NCI-H69 (cell line): Measurements from ENCODE around the gene CD83.

Experiments used
- DNase-seq: peaks from one replicate; lab custom pipeline; 2025; lab: John Stamatoyannopoulos, UW

The CD83 gene

DNA sequence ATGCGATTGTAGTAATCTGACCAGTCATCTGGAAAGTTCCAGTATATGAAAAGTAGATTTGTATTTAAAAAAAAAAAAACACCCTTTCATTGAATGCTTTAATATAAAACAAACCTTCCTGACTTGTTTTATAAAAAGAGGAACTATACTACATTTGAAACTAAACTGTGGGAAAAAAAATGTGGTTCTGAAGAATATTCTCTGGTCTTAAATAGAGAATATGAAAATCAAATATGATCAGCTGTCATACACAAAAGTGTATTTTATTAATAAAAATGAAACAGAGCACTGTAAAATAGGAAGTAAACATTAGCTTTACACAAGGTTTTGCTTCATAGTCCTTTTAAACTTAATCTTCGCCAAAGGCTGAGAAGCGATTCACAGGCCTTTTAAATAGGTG is 25.3 kb upstream of the CD83 start:
- no peak for DNase-seq

DNA sequence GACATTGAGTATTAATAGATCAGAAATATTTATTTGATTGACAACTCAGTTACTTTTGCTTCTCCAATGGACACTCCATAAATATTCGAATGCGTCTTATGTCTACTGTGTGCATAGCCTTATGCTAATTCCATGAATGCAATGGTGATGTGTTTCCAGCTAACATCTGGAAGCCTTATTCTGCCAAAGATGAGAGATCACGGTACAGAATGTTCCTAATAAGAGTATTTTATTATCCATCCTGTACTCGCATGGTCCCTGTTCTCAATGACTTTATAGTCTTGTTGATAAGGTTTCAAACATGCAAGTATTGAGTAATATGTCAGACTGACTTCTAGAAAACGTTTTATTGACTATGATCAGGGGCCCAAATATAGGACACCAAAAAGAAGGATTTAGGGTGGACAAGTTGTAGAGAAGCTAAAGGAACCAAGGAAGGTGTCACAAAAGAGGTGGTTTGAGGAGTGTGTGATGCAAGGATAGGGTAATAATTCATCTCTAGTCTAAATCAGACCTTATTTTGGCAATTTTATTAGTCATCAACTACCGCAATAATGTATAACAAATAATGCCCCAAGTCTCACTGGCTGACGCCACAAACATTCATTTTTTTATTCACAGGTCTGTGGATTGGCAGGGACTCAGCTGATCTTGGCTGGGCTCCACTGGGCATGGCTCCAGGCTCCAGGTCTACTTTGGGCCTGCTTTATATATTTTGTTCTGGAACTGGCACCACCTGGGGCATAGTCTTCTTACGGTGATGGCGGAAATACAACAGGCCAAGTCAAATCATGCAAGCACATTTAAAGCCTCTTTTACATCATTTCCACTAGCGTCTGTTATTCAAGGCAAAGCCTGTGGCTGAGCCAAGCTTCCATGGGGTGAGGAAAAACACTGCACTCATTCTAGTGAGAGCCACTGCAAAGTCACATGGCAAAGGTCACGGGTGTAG is 24.5 kb upstream of the CD83 start:
- no peak for DNase-seq

DNA sequence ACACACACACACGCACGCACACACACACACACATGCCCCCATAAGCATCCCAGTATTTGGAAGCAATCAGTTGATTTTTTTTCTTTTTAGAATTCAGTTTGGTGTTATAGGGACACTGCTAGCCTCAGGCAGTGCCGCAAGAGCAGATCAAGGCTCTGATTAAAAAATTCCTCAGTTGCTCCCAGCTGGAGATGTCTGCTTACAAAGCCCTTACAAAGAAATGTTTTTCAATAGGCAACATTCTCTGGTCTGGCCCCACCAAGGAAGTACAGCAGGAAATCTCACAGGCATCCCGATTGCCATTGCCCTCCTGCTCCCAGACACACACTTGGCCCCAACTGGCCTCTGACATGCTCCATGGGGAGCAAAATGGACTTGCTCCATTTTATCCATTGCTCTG is 22.9 kb upstream of the CD83 start:
- DNase-seq, result no peak

DNA sequence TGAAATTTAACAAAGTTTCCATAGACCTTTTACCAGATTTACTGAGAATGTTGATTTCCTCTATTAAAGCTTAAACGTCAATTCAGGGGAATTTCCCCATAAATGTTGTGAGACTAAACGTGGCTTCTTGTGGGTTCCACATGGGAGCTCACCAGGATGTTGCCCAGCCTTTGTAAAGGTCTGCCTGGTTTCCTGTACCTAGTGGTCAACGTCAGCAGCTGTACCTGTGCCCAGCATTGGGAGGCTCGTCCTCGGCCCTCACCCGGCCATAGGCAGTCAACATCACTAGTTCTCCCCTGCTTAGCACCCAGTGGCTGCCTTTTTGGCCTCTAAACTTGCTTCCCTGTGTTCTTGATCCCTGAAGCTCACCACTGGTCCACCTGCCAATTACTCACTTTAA is 22.1 kb upstream of the CD83 start:
- DNase-seq, result no peak

DNA sequence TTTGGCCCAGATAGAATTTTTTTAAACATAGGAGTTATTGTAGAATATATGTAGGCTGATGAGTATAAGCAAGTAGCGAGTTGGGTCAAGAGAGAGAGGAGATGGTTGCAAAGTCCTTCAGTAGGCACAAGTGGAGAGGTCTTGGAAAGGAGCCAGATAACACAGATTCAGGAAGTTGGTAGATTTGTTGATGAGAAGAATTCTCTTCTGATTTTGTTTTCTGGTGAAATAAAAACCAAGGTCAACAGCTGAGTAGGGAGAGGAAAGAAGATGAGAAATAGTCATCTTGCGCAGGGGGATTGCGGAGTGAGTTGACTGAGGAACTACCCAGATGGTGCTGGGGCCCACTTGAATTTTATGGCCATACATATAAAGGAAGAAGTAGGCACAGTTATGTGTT is 17.4 kb upstream of the CD83 start:
- DNase-seq, result no peak

DNA sequence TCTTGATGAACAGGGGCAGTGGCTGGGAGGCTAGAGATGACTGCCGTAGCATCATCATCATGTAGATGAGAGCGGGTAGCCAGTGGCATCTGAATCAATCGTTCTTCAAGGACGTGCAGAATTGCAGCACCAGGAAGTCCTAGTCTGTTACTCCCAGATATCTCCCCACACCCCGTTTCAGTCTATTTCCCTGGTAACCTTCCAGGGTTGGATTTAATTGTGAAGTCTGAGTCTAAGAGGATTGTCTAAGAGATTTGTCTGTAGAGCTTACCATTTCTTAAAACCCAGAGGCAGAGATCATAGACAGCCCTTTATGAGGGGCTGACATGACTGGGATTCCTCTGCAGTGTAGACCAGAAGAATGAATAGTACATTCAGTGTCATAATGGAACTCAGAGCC is 16.6 kb upstream of the CD83 start:
- DNase-seq, result no peak

DNA sequence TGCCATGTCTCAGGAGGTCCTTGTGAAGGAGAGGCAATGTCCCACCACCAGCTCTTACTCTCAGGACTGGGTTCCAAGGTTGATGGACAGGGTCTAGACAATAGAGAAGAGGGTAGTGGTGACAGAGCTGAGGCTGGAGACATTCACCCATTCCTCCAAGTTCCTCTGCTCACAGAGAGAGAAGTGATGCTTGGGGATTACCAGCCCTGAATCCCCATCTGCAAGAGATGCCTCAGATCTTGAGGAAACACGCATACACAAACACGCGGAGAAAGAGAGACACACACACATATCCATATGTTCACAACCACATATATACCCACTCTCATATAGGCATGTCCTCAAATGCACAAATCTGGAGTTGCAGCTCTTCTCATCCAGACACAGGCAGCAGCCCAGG is 15.2 kb upstream of the CD83 start:
- DNase-seq, result no peak

DNA sequence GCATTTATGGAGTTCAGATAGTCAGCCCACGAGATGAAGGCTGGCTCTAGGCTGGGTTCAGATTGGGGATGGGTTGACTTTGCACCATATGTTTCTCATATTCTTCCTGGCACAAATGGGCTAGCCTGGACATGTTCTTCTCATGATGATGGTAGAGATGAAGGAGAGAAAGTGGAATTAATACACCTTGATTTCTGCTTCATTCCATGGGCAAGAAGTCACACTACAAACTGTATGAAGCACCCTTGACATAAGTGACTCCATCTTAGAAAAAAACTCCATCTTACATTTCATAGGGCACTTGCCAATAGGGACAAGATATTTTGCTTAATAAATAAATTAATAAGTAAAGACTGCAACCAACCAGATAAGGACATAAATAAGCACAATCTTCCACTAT is 12.0 kb upstream of the CD83 start:
- no peak for DNase-seq

DNA sequence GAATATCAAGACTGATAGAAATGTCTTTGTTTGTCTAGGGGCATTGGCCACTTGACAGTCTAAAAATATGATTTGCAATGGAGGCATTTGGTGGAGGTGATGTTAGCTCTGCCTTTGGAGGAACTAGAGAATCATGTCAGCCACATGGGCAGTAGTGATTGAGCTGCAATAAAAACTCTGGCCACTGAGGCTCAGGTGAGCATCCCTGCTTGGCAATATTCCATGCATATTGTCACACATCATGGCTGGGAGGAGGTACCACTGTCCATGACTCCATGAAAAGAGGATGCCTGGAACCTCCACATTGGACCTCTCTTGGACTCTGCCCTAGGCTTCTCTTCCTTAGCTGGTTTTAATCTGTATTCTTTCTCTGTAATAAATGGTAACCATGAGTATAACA is 10.6 kb upstream of the CD83 start:
- DNase-seq, result no peak

DNA sequence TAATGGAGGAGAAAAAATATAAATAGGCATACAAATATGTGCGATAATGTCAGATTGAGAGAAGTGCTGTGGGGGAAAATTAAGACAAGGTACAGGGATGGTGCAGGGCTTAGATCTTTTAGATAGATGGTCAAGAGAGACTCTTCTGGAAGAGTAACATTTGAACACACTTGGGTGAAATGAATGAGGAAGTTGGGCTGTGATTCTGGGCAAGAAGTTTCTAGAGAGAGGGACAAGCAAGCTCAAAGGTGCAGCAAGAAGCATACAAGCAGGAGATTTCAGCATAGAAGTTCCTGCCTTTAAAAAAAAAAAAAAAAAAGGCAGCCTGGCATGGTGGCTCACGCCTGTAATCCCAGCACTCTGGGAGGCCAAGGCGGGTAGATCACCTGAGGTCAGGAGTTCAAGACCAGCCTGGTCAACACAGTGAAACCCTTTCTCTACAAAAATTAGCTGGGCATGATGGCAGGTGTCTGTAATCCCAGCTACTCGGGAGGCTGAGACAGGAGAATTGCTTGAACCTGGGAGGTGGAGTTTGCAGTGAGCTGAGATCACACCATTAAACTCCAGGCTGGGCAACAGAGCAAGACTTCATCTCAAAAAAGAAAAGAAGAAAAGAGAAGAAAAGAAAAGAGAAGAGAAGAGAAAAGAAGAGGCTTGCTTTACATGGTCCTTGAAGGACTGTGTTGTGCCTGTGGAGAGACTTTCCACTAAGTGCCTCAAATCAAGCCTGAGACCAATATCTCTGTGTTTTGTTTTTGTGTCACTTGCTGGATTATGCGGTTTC is 9.7 kb upstream of the CD83 start:
- DNase-seq, result no peak

DNA sequence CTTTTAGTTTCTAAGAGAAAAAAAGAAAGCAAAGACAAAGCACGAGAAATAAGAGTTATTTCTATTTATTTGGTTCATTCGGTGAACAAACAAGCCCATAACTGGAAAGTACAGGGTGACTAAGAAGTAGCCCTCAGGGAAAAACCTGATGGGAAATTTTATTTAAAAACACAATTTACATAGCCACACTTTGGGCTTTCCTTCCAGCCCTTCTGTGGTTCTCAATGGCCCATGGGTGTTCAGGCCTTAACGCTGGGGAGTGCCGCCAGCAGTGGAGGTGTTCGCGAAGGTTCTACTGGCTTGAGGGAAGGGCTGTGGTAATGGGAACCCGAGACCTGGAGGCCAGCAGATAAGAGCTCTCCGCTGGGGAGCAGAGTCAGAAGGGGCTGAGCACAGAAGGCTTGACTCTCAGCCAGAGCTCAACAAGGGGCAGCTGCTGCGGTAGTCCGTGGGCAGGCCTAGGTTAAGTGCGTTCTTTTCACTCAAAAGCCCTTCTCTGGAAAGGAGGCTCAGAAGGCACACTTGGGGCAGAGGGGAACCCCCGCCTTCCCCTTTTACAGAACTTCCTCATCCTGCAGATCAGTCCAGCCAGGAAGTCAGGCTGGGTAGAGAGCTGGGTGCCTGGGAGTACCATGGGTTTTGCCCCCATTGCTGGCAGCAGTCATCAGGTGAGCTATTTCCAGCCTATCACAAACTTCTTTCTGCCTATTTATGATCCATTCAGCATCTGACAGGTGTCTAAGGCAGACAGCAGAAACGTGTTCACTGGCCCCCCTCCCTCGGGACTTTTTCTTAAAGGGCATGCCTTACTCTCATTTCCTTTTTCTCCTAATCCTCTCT is 8.8 kb upstream of the CD83 start:
- DNase-seq, result no peak

DNA sequence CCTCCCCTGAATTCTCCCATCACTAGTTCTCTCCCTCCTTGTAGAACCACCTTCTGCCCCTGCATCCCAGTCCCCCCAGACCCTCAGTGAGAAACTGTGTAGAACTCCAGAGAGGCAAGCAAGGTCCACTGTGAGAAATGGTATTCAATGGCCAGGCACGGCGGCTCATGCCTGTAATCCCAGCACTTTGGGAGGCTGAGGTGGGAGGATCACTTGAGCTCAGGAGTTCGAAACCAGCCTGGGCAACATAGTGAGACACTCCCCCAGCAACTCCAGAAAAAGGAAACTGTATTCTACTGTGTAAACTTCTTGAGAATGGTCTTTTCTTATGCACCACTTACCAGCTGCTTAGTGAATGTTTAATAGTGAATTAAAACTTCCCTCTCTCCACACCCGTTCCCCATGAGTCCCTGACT is 8.2 kb upstream of the CD83 start:
- DNase-seq, result no peak

DNA sequence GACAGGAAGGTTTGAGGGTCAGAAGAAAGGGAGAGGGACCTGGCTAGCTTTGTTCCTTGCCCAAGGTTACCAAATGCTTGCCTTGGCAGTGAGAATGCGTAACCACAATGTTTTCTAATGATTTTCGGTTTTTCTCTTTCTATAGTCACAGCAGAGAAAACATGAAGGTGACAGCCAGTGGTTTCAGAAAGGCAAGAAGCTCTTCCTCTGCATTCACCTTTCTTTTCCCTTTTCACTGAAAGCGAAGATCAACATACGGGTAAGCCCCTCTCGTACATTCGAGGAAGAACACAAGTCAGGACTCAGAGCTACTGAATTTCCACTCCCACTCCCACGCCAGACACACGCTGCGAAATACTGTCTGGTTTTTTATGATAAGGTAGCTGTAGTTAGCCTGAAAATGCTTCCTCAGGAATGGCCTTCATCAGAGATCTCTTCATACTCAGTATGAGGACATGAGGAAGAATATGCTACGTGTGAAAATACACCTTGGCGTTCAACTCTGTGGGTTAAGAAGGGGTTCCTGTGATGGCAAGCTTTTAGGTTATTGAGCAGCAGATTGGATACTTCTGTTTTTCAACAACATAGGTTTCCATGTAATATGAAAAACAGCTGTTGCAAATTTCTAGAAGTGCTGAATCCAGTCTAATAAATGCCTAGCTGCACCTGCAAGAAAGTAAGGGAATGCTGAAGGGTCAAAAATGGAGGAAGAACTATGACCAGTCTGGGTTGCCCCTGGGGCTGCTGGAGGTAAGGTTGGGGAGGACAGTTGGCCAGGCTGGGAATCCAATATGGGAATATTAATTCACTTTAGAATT is 7.4 kb upstream of the CD83 start:
- DNase-seq, result no peak

DNA sequence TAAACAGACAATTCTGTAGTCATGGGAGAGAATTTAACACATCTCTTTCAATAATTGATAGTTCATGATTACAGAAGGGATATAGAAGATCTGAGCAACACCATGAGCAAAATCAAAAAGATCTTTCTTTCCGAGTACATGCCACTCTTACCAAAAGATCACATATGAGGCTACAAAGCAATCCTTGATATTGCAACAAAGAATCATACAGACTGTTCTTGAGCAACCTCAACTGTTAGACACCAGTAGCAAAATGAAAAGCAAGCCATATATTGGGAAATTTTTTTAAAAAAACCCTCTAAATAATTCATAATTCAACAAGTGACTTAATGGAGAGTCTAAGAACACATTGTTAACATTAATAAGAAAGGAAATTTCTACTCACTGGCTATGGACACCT is 3.6 kb upstream of the CD83 start:
- DNase-seq, result no peak

DNA sequence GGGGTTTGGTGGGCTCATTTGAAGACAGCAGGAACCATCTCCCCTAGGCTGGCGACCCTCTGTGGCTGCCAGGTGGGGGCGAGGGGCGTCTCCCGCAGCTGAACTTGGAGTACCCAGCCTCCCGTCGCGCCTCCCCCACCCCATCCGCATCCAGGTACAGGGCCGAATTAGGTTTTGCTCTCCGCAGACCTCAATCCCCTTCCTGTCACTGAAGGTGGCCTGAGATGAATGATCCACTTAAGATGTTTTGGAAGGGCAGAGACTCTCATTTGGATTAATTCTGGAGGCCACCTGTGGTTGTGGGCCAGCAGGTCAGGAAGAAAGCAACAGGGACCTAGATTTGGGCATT is 493 bp downstream of the CD83 start:
- DNase-seq, result peak; percentile 48

DNA sequence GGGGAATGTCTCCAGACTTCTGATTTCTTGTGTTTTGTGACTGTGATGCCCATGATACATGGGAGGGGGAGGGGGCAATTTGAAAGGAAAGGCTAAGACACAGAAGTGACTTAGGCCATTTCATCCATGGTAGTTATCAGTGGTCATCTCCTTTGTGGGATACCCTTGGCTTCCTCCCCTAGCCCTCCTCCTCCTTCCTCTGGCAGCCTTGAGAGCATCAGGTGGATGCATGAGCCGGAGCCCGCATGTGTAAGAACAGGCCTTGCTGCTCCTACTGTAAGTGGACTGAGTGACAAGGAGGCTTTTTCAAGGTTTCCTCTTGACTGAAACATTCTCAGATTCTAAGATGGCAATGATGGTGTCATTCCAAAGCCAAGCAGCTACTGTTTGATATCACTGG is 874 bp downstream of the CD83 start:
- DNase-seq, result peak; percentile 14

DNA sequence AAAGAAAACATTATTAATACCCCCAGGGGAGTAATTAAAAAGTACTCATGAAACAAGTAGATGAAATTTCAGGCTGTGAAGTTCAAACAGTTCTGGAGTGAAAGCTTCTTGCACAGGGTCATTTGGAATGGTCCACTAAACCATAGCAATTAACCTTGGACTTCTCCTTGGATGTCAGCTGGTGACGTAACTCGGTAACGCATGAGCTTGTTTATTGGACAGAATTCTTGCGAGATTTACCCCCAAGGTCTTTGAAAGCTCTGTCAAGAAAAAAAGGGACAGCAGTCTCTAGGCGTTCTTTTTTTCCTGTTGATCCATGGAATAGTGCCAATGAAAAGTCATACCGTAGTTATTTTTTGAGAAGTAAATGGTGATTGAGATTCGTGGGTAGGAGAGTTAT is 2.2 kb downstream of the CD83 start:
- DNase-seq, result no peak

DNA sequence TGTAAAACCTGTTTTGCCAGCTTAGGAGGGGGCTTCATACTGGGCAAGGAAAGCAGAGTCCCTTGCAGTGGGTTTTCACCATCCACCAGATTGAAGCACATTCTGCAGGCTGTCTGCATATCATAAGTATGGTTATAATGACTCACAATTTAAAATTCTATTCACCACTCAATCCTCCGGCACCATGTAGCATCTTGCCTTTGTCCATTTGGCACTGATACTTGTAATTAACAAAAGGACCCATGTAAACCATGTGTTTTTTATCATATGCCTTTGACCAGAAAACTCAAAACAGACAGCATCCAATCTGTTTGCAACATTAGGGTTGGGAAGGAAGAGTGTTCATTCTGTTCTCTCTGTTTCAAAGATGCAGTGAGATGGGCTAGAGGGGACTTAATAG is 3.0 kb downstream of the CD83 start:
- DNase-seq, result no peak

DNA sequence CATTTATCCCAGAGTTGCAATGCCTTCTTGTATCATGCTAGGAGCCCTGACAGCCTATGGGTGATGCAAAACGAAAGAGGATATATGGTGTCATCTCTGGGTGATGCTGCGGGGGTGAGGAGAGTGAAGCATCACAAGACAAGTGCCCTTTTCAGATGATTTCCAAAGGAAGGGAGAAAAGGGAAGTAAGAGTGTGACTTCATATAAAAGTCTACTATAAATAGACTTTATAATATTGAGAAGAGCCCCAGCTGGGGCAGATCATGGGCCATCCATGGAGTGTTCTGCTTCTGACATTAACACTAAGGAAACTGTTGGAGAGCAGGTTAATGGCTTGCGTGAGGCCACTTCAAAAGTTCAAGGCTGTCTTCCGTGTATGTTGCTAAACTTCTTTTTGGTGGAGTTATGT is 4.4 kb downstream of the CD83 start:
- no peak for DNase-seq

DNA sequence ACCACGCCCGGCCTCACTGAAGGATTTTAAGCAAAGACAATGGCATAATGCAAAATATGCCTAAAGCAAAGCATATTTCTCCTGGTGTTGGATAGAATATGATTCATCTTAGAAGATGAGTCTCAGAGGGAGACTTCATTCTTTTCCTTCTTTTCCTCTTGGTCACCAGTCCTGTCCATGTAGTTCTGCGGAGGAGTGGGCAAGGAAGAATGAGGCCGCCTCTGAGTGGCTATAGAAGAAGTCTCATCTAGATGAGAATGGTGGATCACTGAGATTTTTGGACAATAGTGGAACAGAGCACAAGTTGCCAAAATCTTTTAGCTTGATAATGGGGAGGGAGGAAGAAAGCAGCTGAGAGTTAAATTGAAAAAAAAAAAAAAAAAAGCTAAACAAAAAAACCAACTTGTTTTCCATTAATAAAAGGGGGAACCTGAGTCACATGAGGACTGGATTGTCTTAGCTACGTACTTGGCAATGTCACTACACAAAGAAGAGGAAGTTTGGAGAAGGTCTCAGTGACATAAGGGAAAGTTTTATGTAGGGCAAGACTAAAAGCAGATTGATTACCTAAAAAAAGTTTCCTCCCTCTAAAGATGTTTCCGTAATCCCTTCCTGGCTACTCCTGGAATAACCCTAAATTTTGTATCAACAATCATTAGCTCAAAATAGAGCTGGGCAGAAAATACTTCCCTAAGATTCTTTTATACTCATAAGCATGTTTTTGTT is 6.0 kb downstream of the CD83 start:
- no peak for DNase-seq

DNA sequence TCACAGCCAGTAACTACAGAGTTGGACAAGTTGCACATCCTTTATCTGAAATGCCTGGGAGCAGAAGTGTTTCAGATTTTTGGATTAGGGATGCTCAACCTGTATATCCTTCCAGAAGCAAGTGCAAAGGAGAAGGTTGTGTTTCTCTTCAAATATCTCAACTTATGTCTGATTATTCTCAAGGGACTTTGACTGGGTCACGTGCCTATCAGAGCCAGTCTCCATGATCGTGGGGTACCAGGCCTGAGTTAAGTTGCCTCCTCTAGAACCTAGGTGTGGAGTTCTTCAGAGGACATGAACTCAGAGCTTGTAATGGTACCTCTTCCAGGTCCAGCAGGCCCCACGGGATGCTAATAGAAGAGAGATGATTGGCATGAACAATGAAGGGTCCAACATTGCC is 7.8 kb downstream of the CD83 start:
- DNase-seq, result no peak
